ENCODE measurements around the gene NKX1-1. TPM values are rescaled to one million over a fixed set of nuclear protein-coding genes. Genes with fewer than 3 reads are reported as not detected.

NKX1-1 gene
- total RNA-seq, 4 donors from 2014 or later = not detected

DNA sequence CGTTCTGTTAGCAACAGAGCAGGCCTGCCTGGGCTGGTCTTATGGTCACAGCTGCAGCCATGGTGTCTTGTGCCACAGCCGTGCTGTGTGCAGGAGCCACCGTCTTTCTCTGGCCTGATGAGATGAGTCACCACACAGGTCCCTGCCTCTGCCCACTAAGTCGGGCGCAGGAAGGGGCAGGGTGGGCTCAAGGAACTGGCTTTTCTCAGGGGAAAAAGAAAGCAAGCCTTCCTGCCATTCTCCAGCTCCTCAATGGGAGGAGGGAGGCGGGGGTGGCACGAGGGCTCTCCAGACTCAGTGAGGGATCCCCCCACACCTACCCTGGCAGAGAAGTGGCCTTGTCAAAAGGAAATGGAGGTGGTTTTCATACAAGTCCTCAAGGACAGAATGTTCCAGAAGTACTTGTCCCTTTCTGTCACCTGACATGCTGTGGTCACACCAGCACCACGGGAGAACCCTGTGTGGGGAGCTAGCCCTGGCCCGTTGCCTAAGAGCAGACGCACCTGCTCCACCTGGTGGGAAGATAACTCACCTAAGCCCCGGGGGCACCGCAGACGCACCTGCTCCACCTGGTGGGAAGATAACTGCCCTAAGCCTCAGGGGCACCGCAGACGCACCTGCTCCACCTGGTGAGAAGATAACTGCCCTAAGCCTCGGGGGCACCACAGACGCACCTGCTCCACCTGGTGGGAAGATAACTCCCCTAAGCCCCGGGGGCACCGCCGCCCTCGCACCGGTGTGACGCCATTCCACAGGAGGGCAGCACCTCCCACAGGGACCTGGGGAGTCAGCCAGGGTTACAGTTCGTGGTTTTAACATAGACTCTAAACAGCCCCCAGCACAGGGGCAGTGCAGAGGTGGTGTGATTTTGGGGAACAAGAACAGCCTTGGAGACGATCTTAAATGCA is 40.7 kb downstream of the NKX1-1 start:
- TF ChIP-seq, protein P1, sequence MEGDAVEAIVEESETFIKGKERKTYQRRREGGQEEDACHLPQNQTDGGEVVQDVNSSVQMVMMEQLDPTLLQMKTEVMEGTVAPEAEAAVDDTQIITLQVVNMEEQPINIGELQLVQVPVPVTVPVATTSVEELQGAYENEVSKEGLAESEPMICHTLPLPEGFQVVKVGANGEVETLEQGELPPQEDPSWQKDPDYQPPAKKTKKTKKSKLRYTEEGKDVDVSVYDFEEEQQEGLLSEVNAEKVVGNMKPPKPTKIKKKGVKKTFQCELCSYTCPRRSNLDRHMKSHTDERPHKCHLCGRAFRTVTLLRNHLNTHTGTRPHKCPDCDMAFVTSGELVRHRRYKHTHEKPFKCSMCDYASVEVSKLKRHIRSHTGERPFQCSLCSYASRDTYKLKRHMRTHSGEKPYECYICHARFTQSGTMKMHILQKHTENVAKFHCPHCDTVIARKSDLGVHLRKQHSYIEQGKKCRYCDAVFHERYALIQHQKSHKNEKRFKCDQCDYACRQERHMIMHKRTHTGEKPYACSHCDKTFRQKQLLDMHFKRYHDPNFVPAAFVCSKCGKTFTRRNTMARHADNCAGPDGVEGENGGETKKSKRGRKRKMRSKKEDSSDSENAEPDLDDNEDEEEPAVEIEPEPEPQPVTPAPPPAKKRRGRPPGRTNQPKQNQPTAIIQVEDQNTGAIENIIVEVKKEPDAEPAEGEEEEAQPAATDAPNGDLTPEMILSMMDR (IDR thresholded peaks at IDR 0.05) = no peak
- TF ChIP-seq POLR2A (IDR thresholded peaks at IDR 0.05) = no peak
- no peak overlapping the region for H3K4me3 ChIP-seq (ENCODE audit: low read depth, poor library complexity, severe bottlenecking)
- intact Hi-C loops (cut with DNase I; ENCODE audit: low total_unique reads) = no loop called here
- no peak for DNase-seq (ENCODE audit: low spot score in 2 of 2)
- WGBS, 2 donors = 58 to 74% methylated on average over 24 to 25 of the region's 25 CpGs

DNA sequence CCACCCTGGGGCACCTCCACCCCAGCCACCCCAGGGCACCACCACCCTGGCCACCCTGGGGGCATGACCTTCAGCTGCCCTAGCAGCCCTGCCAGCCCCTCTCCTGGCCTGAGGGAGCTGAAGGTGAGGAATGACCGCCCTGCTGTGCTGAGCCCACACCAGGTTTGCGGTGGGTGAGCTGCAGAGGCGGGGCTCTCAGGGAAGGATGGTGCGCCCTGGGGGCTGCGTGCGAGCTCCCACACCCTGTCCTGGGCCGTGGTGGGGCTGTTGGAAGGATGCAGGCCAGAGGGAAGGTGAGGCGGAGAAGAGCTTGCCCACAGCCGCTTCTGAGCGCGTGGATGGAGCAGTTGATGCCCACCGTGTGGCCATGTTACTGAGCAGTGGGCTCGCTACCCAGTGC is 41.5 kb downstream of the NKX1-1 start:
- no peak overlapping the region for H3K4me3 ChIP-seq (ENCODE audit: low read depth, poor library complexity, severe bottlenecking)
- no peak for DNase-seq (ENCODE audit: low spot score in 2 of 2)
- TF ChIP-seq POLR2A (IDR thresholded peaks at IDR 0.05) = no peak
- TF ChIP-seq, protein P1 (IDR thresholded peaks at IDR 0.05) = no peak
- 79 to 86% methylated on average over 13 of the region's 13 CpGs for WGBS, 2 donors
- intact Hi-C loops (cut with DNase I; ENCODE audit: low total_unique reads) = no loop called here

GRCh38 chr4:1364217-1364616 is 42.0 kb downstream of the NKX1-1 start:
- DNase-seq (ENCODE audit: low spot score in 2 of 2) = no peak
- 92 to 96% methylated on average over 5 to 10 of the region's 18 CpGs for WGBS, 2 donors
- intact Hi-C loops (cut with DNase I; ENCODE audit: low total_unique reads) = no loop called here
- H3K4me3 ChIP-seq (ENCODE audit: low read depth, poor library complexity, severe bottlenecking) = no peak overlapping the region
- no peak for TF ChIP-seq POLR2A (IDR thresholded peaks at IDR 0.05)
- TF ChIP-seq, protein P1 (IDR thresholded peaks at IDR 0.05) = no peak

DNA sequence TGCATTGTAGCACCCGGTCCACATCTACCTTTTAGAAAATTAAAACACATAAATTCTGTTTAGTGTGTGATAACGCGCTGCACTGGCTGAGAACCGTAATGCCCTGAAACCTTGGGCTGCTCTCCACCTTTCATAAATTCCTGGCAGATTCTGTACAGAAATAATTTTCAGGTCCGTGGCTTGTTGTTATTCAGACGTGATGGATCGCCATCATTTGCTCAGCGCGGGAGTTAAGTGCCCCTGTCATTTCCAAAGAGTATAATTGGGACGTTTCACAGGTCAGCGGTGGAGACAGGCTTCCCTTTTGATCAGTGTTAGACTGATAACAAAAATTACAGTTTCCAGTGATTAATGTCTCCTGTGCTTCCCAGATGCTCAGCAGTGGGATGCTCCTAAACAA is 42.7 kb downstream of the NKX1-1 start:
- no peak for TF ChIP-seq POLR2A (IDR thresholded peaks at IDR 0.05)
- TF ChIP-seq, protein P1 (IDR thresholded peaks at IDR 0.05) = no peak
- H3K4me3 ChIP-seq (ENCODE audit: low read depth, poor library complexity, severe bottlenecking) = no peak overlapping the region
- 85 to 91% methylated on average over 11 of the region's 11 CpGs for WGBS, 2 donors
- no peak for DNase-seq (ENCODE audit: low spot score in 2 of 2)
- intact Hi-C loops (cut with DNase I; ENCODE audit: low total_unique reads) = no loop called here

DNA sequence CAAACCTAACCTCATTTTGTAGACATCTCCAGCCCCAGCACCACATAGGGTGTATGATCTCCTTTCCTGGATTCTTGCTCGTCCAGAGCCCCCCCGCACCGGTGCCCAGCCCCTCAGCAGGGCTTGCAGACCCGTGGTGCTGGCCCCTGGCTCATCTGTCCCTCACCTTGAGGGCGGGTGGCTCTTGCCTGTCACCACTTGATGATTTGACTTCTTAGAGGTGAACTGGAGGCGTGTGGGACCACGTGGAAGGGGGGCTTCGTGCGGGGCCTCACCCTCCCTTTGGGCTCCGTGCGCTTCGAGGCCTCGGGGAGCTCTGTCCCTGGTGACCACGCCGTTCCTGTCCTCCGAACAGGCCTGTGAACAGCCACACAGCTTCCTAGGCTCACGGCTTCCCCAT is 43.7 kb downstream of the NKX1-1 start:
- H3K4me3 ChIP-seq (ENCODE audit: low read depth, poor library complexity, severe bottlenecking) = no peak overlapping the region
- intact Hi-C loops (cut with DNase I; ENCODE audit: low total_unique reads) = no loop called here
- 95 to 98% methylated on average over 12 to 17 of the region's 17 CpGs for WGBS, 2 donors
- no peak for DNase-seq (ENCODE audit: low spot score in 2 of 2)
- TF ChIP-seq POLR2A (IDR thresholded peaks at IDR 0.05) = no peak
- TF ChIP-seq, protein P1 (IDR thresholded peaks at IDR 0.05) = no peak
